ENCODE results near the gene KCNK6. TPM values are rescaled to one million over a fixed set of nuclear protein-coding genes. Genes with fewer than 3 reads are reported as not detected.

Gene KCNK6
- total and polyA plus RNA-seq, 2 of the 8 experiments (the other 6 are each of a cell fraction or from before 2014, with no cell fraction given): 10.6 to 13.3 TPM

DNA sequence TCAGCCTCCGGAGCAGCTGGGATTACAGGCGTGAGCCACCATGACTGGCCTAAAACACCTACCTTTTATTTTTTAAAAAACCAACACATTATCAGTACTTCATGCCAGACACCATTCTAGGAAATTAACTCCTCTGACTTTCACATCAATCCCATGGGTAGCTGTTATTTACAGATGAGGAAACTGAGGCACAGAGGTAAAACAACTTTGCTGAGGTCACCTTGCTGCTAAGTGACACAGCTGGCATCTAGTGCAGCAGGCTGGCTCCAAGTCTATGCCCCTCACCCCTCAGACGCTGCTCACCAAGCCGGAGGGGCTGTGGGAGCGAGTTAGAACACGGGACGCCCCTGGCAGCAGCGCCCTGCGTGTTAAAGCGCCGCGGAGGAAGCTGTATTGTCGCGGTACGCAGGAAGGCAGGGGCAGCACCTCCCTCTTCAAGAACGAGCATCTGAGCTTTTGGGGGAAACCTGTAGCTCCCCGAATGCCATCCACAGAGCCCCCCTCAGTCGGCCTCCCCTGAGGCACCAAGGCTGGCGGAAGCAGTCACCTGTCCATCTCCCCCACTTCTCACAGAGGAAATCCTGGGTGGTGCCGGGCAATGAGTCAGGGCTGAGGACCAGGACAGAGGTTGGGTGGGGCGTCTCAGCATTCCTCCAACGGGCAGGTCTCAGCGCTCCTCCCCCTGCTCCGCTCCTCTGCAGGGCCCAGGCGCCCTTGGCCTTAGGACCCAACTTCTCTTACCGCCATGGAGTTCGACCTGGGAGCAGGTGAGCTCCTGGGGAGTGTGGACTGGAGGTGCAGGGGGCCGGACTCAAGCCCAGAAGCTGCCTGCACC is 15.9 kb upstream of the KCNK6 start, which contains the start of gene C19orf33 (continued):
- TF ChIP-seq CHD1 (IDR thresholded peaks at IDR 0.05; ENCODE audit: low read depth, low read length) (no peak), E2F6 (IDR thresholded peaks at IDR 0.05) (no peak), POLR2AphosphoS5 (IDR thresholded peaks at IDR 0.05; ENCODE audit: low read depth, low read length) (peak; percentile 18; the same call in 1 of the 2 replicates), SIX5 (IDR thresholded peaks at IDR 0.05; ENCODE audit: low read depth, low read length) (no peak), RAD21 (IDR thresholded peaks at IDR 0.05 in 1 of 2, conservative IDR thresholded peaks at IDR 0.05 in 1 of 2; ENCODE audit: low read depth in 2 of 2, low read length in 2 of 2) (no peak), POLR2A (IDR thresholded peaks at IDR 0.05; ENCODE audit: control extremely low read depth in 1 of 2, low read depth in 2 of 2, low read length in 2 of 2) (peak in 1 of 2 experiments; percentile 41; a peak in 1 of 3 replicates)

Measured in H1 (cell line).